SK-N-SH treated with all-trans-retinoic acid at 6 μM for 48 hours (cell line): ENCODE results near the gene CLNK.

ENCODE experiments used
- ARNTL ChIP-seq: fragments of 450-650 bp; formaldehyde crosslinking; IDR thresholded peaks from 2 replicates; pipeline ENCODE4 v1.5.0; 2020; ENCODE audit warnings: low read depth, mild to moderate bottlenecking, moderate library complexity, borderline replicate concordance
- TOX ChIP-seq: fragments of 250-450 bp; sonication (Bioruptor Pico); IDR thresholded peaks from 2 replicates; pipeline ENCODE4 v1.8.0; 2021; ENCODE audit warnings: mild to moderate bottlenecking, moderate library complexity, borderline replicate concordance
- ZC3H10 ChIP-seq: fragments of 250-450 bp; sonication (Bioruptor Pico); IDR thresholded peaks from 2 replicates; pipeline ENCODE4 v1.5.1; 2021; ENCODE audit warnings: mild to moderate bottlenecking, moderate library complexity
- ZFP3 ChIP-seq: fragments of 250-450 bp; sonication (Bioruptor Pico); IDR thresholded peaks from 2 replicates; pipeline ENCODE4 v1.5.0; 2020; ENCODE audit warnings: mild to moderate bottlenecking, moderate library complexity
- ZNF8 ChIP-seq: fragments of 450-650 bp; formaldehyde crosslinking; IDR thresholded peaks from 2 replicates; pipeline ENCODE4 v1.5.0; 2020; ENCODE audit warnings: mild to moderate bottlenecking, moderate library complexity
- TF ChIP-seq, protein P1 (sequence below): fragments of 250-450 bp; sonication (Bioruptor Pico); IDR thresholded peaks from 2 replicates; pipeline ENCODE4 v1.5.1; 2020; ENCODE audit warnings: low read depth, mild to moderate bottlenecking, moderate library complexity

DNA sequence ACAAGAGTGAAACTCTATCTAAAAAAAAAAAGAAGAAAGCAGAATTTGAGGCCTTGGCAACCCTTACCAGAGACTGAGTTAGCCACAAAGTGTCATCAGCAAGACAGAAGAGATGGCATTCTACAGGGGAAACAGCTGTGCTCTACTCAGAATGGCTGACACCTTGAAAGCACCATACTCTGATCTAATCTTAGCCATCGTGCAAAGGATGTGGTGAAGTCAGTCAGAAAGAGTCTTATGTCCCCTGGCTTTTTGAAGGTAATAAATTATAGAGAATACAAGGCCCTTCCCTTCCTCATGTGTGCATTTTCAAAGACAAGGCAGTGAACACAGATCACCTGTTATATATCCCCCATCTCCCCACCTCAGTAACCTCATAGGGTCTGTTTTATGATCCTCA is 13.2 kb downstream of the CLNK start:
- TF ChIP-seq ZNF8 (CRISPR knock-in tag) = no peak
- TF ChIP-seq, protein P1, sequence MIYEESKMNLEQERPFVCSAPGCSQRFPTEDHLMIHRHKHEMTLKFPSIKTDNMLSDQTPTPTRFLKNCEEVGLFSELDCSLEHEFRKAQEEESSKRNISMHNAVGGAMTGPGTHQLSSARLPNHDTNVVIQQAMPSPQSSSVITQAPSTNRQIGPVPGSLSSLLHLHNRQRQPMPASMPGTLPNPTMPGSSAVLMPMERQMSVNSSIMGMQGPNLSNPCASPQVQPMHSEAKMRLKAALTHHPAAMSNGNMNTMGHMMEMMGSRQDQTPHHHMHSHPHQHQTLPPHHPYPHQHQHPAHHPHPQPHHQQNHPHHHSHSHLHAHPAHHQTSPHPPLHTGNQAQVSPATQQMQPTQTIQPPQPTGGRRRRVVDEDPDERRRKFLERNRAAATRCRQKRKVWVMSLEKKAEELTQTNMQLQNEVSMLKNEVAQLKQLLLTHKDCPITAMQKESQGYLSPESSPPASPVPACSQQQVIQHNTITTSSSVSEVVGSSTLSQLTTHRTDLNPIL (CRISPR knock-in tag) = no peak
- TF ChIP-seq ZFP3 (CRISPR knock-in tag) = no peak
- TF ChIP-seq TOX (CRISPR knock-in tag) = no peak
- TF ChIP-seq ARNTL (CRISPR knock-in tag) = no peak
- no peak for TF ChIP-seq ZC3H10 (CRISPR knock-in tag)
